ENCODE data around the gene ZACN.

The ZACN gene

GRCh38 chr17:76048025-76048605 is 30.9 kb upstream of the ZACN start:
- DNase-seq: peak; percentile 24
- H3K36me3 ChIP-seq (replicated peaks): peaks cover 60% of the 10 kb centered on the region
- H3K27me3 ChIP-seq (replicated peaks): no peaks in the 10 kb centered on the region
- no peak overlapping the region for H3K4me3 ChIP-seq (ENCODE audit: low read depth, low read length)
- in situ Hi-C loops (cut with HindIII; ENCODE audit: low pct_ligation_motif_present, low sequenced_read_pairs): no loop called here
- TF ChIP-seq CTCF (IDR thresholded peaks at IDR 0.05; ENCODE audit: low read depth, low read length, missing control alignments): no peak
- H3K27ac ChIP-seq: peak overlapping the region; percentile 77

- H3K36me3 ChIP-seq (replicated peaks): peaks cover 57% of the 10 kb centered on the region
- in situ Hi-C loops (cut with HindIII; ENCODE audit: low pct_ligation_motif_present, low sequenced_read_pairs): no loop called here
- peak; percentile 86 for DNase-seq
- H3K27me3 ChIP-seq (replicated peaks): no peaks in the 10 kb centered on the region
- H3K4me3 ChIP-seq (ENCODE audit: low read depth, low read length): no peak overlapping the region
- TF ChIP-seq CTCF (IDR thresholded peaks at IDR 0.05; ENCODE audit: low read depth, low read length, missing control alignments): no peak
- H3K27ac ChIP-seq: peak overlapping the region; percentile 77
These were observed 30.3 kb upstream of the ZACN start for GRCh38 chr17:76048711-76049110.

GRCh38 chr17:76049239-76049638 is 29.7 kb upstream of the ZACN start:
- H3K36me3 ChIP-seq (replicated peaks): peaks cover 56% of the 10 kb centered on the region
- in situ Hi-C loops (cut with HindIII; ENCODE audit: low pct_ligation_motif_present, low sequenced_read_pairs): no loop called here
- TF ChIP-seq CTCF (IDR thresholded peaks at IDR 0.05; ENCODE audit: low read depth, low read length, missing control alignments): no peak

GRCh38 chr17:76049836-76050537 is 29.0 kb upstream of the ZACN start:
- in situ Hi-C loops (cut with HindIII; ENCODE audit: low pct_ligation_motif_present, low sequenced_read_pairs): no loop called here
- Histone ChIP-seq H3K27me3 (replicated peaks) (no peaks in the 10 kb centered on the region), H3K36me3 (replicated peaks) (peaks cover 53% of the 10 kb centered on the region), H3K27ac (peak overlapping the region; percentile 35), H3K4me3 (ENCODE audit: low read depth, low read length) (no peak overlapping the region)
- TF ChIP-seq CTCF (IDR thresholded peaks at IDR 0.05; ENCODE audit: low read depth, low read length, missing control alignments): no peak
- DNase-seq: no peak

More at GRCh38 chr17:76049239-76049638, 29.7 kb upstream of the ZACN start:
- Histone ChIP-seq H3K27ac (peak overlapping the region; percentile 77), H3K27me3 (replicated peaks) (no peaks in the 10 kb centered on the region), H3K4me3 (ENCODE audit: low read depth, low read length) (no peak overlapping the region)
- no peak for DNase-seq

- Histone ChIP-seq H3K36me3 (replicated peaks) (peaks cover 52% of the 10 kb centered on the region), H3K27me3 (replicated peaks) (no peaks in the 10 kb centered on the region), H3K4me3 (ENCODE audit: low read depth, low read length) (no peak overlapping the region), H3K27ac (peak overlapping the region; percentile 35)
- DNase-seq: peak; percentile 30
- no peak for TF ChIP-seq CTCF (IDR thresholded peaks at IDR 0.05; ENCODE audit: low read depth, low read length, missing control alignments)
- in situ Hi-C loops (cut with HindIII; ENCODE audit: low pct_ligation_motif_present, low sequenced_read_pairs): no loop called here
These were observed 28.2 kb upstream of the ZACN start for GRCh38 chr17:76050538-76051467.
